ENCODE results near the gene TEX9.
"Not testable (repeated sequence)": the region's sequence is repeated elsewhere in the genome, so short reads cannot be mapped to it uniquely, and the experiment has no call there.

The TEX9 gene

DNA sequence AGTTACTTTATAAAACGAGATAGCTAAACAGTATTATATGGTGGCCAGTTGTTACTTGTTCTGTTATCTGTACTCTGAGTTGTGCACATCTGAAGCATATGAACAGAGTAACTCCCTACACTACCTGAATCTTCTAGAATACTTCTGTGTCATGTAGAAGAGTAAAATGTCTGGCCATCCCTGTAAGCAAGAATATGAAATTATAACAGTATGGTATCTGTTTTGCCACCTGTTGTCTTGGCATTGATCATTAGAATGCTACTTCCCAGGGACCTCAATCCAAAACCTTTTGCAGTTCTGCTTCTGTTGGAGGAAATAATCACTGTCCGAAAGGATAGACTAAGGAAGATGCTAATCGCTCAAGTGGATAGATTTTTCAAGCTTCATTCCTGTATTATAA is 1.9 kb downstream of the TEX9 start:
- DNase-seq: no peak

DNA sequence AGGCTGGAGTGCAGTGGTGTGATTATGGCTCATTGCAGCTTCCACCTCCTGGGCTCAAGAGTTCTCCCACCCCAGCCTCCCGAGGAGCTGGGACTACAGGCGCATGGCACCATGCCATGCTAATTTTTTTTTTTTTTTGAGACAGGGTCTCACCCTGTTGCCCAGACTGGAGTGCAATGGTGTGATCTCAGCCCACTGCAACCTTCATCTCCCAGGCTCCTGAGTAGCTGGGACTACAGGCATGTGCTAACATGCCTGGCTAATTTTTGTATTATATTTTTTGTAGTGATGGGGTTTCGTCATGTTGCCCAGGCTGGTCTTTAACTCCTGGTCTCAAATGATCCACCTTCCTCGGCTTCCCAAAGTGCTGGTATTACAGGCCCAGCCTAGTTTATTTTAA is 4.0 kb downstream of the TEX9 start:
- DNase-seq: no peak

DNA sequence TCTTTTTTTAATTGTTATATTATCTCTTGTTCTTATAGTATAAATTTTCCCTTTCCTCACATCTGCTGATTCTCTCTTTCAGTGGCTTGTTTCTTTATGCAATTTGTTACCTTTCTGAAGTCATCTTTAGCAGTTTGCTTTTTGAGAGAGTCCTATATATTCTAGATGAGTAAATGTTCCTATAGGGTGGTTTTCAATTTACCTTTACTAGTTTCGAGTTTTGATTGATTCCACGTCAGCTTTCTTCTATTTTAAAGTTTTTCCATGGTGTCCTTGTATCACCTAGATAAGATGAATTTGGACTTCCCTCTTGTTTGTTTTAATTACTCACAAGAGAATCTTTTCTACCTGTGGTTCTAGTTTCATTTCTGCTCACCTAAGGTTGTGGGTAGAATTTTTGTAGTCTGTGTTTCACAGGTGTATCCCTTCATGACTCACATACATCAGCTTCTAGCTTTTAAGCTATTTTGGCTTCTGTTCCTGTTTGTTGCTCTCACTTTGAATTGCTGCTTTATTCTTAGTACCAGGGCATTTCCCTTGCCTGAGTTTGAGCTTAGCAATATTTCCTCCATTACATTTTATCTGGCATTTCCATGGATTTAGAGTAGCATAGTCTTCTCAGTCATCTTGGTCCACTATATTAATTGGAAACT is 6.4 kb downstream of the TEX9 start:
- DNase-seq: no peak

- DNase-seq: not testable (repeated sequence)
These were observed 9.5 kb downstream of the TEX9 start for GRCh38 chr15:56374693-56375092.

- not testable (repeated sequence) for DNase-seq
These were observed 12.6 kb downstream of the TEX9 start for GRCh38 chr15:56377822-56378221.

- no peak for DNase-seq
These were observed 17.8 kb downstream of the TEX9 start for GRCh38 chr15:56383010-56383409.

DNA sequence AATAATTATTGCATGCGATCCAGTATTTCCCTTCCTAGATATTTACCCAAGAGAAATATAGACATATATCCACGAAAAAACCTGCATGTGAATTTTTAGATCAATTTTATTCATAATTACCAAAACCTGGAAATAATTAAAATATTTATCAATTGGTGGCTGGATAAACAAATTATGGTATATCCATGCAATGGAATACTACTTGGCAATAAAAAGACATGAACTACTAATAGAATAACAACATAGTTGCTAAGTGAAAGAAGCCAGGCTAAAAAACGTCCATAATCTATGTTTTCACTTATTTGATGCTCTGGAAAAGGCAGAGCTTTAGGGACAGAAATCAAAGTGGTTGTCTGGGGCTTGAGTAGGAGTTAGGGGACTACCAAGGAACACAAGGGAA is 20.7 kb downstream of the TEX9 start:
- no peak for DNase-seq

DNA sequence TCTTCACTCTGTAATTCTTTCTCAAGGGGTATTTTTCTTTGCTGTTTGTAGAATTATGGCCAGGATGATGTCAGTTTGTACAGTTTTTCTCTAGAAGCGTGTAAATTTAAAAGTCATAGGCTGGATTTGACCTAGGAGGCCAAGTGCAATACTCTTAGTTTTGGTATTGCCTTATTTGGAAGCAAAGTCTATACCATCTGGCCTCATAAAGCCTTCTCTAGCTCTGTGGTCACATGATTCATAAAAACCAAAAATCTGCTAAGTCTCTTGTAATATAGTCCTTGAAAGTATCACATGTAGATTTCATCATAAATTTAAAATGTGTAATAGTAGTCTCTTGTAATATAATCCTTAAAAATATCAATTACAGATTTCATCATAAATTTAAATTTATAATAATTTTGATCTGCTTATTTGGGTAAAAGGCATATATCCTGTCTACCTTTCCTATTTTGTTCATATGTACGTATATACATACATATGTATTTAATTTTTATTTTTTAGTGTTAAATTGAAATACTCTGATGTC is 25.6 kb downstream of the TEX9 start:
- no peak for DNase-seq

- DNase-seq: no peak
These were observed 28.1 kb downstream of the TEX9 start for GRCh38 chr15:56393277-56393676.

GRCh38 chr15:56394909-56395308 is 29.7 kb downstream of the TEX9 start:
- no peak for DNase-seq

- not testable (repeated sequence) for DNase-seq
These were observed 32.1 kb downstream of the TEX9 start for GRCh38 chr15:56397325-56397724.

- DNase-seq: not testable (repeated sequence)
These were observed 34.0 kb downstream of the TEX9 start for GRCh38 chr15:56399209-56399608.

- DNase-seq: no peak
These were observed 45.5 kb downstream of the TEX9 start for GRCh38 chr15:56410721-56411120.

- DNase-seq: no peak
These were observed 46.0 kb downstream of the TEX9 start for GRCh38 chr15:56411122-56411749.

GRCh38 chr15:56413114-56413733 is 48.0 kb downstream of the TEX9 start:
- not testable (repeated sequence) for DNase-seq

- no peak for DNase-seq
These were observed 60.0 kb downstream of the TEX9 start for GRCh38 chr15:56425276-56425675.

DNA sequence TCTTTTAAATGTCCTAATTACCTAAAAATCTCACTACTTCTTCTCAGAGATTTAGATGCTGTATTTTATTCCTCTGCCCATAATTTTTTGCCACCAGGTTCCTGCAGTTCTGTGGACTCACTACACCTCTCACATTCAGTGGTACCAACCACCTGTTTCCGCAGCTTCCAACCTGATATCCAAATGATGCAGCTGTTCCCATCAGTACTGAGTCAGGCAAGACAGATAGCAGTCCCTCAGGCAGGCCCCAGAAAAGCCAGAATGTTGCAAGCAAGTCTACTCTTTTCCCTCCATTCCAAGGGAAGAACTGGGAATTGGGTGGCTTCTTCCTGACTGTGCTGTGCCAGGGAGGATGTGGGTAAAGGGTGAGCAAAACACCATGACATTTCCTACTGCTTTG is 60.8 kb downstream of the TEX9 start:
- no peak for DNase-seq

- no peak for DNase-seq
These were observed 63.7 kb downstream of the TEX9 start for GRCh38 chr15:56428821-56429458.

GRCh38 chr15:56432304-56432703 is 67.1 kb downstream of the TEX9 start:
- no peak for DNase-seq

DNA sequence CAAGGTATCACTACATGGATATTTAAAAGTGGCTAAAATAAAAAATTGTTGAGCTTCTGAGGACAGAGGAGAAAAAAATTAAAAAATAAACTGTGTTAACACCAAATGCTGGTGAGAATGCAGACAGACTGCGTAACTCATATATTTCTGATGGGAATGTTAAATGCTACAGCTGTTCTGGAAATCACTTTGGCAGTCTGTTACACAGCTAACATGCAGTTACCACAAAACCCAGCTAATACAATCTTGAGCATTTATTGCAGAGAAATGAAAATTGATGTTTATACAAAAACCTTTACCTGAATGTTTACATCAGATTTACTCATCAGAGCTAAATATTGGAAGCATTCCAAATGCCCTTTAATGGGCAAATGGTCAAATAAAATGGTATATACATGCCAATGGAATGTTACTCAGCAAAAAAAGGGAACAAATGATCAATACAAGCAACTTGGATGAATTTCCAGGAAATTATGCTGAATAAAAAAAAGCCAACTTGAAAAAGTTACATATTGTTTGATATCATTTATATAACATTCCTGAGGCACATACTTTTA is 75.1 kb downstream of the TEX9 start:
- DNase-seq: no peak

DNA sequence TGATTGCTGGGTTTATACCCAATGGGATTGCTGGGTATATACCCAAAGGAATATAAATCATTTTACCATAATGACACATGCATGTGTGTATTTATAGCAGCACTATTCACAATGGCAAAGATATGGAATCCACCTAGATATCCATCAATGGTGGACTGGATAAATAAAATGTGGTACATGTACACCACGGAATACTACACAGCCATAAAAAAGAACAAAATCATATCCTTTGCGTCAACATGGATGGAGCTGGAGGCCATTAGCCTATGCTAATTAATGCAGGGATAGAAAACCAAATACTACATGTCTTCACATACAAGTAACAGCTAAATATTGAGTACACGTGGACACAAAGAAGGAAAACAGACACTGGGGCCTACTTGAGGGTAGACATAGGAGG is 77.1 kb downstream of the TEX9 start:
- no peak for DNase-seq

- no peak for DNase-seq
These were observed 80.5 kb downstream of the TEX9 start for GRCh38 chr15:56445746-56446145.

DNA sequence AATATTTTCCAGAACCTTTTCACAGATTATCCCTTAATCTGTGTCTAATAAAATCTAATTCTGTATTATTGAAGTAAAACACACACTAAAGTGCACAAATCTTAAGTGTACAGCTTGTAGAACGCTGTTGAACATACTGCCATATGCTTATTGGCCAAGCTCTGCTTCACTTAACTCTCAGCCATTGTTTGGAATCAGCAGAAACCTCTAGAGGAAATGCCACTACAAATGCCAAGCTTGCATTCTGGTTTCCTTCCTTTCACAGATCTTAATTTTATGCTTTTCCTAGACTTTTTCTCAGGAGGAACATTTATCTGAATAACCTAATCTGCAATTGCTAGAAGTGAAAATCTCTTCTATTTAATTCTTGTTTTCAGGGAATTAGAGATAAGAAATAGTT is 89.6 kb downstream of the TEX9 start:
- DNase-seq: no peak
